ENCODE results near the gene TSPAN9.
A peak's percentile ranks its signal among the peaks of the same experiment; 100 is the strongest.
"Not testable (repeated sequence)": the region's sequence is repeated elsewhere in the genome, so short reads cannot be mapped to it uniquely, and the experiment has no call there.

Gene TSPAN9

GRCh38 chr12:3044141-3044630 lies 33.0 kb upstream of the TSPAN9 start:
- DNase-seq (ENCODE audit: low read depth) = no peak

GRCh38 chr12:3045494-3045893 lies 31.7 kb upstream of the TSPAN9 start:
- no peak for DNase-seq (ENCODE audit: low read depth)

- no peak for DNase-seq (ENCODE audit: low read depth)
Measured at GRCh38 chr12:3045989-3046388, 31.2 kb upstream of the TSPAN9 start.

- DNase-seq (ENCODE audit: low read depth) = no peak
Measured at GRCh38 chr12:3046441-3047200, 30.6 kb upstream of the TSPAN9 start.

- no peak for DNase-seq (ENCODE audit: low read depth)
Measured at GRCh38 chr12:3047961-3048360, 29.2 kb upstream of the TSPAN9 start.

GRCh38 chr12:3048540-3048939 lies 28.6 kb upstream of the TSPAN9 start:
- DNase-seq (ENCODE audit: low read depth) = no peak

GRCh38 chr12:3049176-3049575 lies 28.0 kb upstream of the TSPAN9 start:
- DNase-seq (ENCODE audit: low read depth) = no peak

GRCh38 chr12:3049611-3050249 lies 27.4 kb upstream of the TSPAN9 start:
- no peak for DNase-seq (ENCODE audit: low read depth)

GRCh38 chr12:3054374-3054773 lies 22.8 kb upstream of the TSPAN9 start:
- DNase-seq (ENCODE audit: low read depth) = no peak

GRCh38 chr12:3055026-3055703 lies 22.0 kb upstream of the TSPAN9 start:
- DNase-seq (ENCODE audit: low read depth) = no peak

GRCh38 chr12:3055704-3056467 lies 21.3 kb upstream of the TSPAN9 start:
- DNase-seq (ENCODE audit: low read depth) = no peak

- DNase-seq (ENCODE audit: low read depth) = no peak
Measured at GRCh38 chr12:3061059-3061458, 16.1 kb upstream of the TSPAN9 start.

- no peak for DNase-seq (ENCODE audit: low read depth)
Measured at GRCh38 chr12:3061501-3062215, 15.5 kb upstream of the TSPAN9 start.

GRCh38 chr12:3065300-3065699 lies 11.9 kb upstream of the TSPAN9 start:
- DNase-seq (ENCODE audit: low read depth) = no peak

GRCh38 chr12:3065846-3066245 lies 11.3 kb upstream of the TSPAN9 start:
- not testable (repeated sequence) for DNase-seq (ENCODE audit: low read depth)

GRCh38 chr12:3069714-3070113 lies 7.5 kb upstream of the TSPAN9 start:
- no peak for DNase-seq (ENCODE audit: low read depth)

- DNase-seq (ENCODE audit: low read depth) = no peak
Measured at GRCh38 chr12:3071107-3071506, 6.1 kb upstream of the TSPAN9 start.

GRCh38 chr12:3071710-3072109 lies 5.5 kb upstream of the TSPAN9 start:
- no peak for DNase-seq (ENCODE audit: low read depth)

- DNase-seq (ENCODE audit: low read depth) = peak; percentile 78
Measured at GRCh38 chr12:3073438-3074250, 3.5 kb upstream of the TSPAN9 start.

- no peak for DNase-seq (ENCODE audit: low read depth)
Measured at GRCh38 chr12:3075315-3075714, 1.9 kb upstream of the TSPAN9 start.

Measured in activated T-cell treated with anti-CD3 and anti-CD28 coated beads for 1 hour (primary cell).